Measurements from ENCODE around the gene OS9. TPM values are rescaled to one million over a fixed set of nuclear protein-coding genes. Genes with fewer than 3 reads are reported as not detected.

The OS9 gene
- total RNA-seq, 1 donor from 2014 or later = 263 TPM

DNA sequence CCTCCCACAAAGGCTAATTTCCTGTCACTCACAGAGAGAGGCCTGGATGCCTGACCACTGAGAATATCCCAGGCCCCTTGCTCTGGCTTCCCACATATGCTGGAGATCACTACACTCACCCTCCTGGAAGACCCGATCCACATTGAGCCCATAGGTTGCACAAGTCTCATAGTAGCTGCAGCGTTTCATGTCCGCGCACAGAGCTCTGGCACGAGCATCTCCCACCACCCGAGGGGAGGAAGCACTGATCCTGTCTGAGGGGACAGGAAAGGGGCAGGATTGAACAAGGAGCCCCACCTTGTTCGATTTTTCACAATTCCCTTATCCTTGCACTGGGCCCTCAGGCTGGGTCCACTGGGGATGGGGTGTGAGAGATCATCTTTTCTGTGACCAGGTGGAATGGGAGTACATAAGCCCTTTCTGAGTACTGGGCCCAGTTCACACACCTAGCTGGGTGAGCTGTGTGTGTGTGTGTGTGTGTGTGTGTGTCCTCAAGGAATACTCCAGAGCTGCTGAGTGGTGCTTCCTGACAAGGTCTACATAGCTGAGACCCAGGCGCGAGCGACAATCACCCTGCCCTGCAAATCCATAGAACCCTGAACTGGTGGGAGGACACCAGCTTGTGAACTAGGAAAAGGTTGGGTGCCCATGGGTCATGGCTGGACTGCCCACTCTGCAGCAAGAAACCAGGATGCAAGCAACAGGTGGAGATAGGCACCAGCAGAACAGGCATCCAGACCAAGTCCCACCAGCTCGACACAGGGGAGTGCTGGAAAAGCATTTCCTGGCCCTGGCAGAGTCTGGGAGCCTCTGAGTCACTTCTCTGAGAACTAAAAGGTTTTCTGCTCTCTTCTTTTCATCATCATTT, 39.0 kb downstream of the OS9 start:
- H3K27me3 ChIP-seq = peaks cover 35% of the 10 kb centered on the region
- H3K9me3 ChIP-seq = no peaks in the 10 kb centered on the region
- intact Hi-C loops (cut with DNase I) = no loop called here
- H3K4me1 ChIP-seq = no peaks in the 10 kb centered on the region
- DNase-seq (no peak), ATAC-seq (no peak)
- H3K27ac ChIP-seq = no peak overlapping the region
- no peaks in the 10 kb centered on the region for H3K36me3 ChIP-seq
- H3K4me3 ChIP-seq = no peak overlapping the region
- TF ChIP-seq, protein P1, sequence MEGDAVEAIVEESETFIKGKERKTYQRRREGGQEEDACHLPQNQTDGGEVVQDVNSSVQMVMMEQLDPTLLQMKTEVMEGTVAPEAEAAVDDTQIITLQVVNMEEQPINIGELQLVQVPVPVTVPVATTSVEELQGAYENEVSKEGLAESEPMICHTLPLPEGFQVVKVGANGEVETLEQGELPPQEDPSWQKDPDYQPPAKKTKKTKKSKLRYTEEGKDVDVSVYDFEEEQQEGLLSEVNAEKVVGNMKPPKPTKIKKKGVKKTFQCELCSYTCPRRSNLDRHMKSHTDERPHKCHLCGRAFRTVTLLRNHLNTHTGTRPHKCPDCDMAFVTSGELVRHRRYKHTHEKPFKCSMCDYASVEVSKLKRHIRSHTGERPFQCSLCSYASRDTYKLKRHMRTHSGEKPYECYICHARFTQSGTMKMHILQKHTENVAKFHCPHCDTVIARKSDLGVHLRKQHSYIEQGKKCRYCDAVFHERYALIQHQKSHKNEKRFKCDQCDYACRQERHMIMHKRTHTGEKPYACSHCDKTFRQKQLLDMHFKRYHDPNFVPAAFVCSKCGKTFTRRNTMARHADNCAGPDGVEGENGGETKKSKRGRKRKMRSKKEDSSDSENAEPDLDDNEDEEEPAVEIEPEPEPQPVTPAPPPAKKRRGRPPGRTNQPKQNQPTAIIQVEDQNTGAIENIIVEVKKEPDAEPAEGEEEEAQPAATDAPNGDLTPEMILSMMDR (IDR thresholded peaks at IDR 0.05) = no peak

DNA sequence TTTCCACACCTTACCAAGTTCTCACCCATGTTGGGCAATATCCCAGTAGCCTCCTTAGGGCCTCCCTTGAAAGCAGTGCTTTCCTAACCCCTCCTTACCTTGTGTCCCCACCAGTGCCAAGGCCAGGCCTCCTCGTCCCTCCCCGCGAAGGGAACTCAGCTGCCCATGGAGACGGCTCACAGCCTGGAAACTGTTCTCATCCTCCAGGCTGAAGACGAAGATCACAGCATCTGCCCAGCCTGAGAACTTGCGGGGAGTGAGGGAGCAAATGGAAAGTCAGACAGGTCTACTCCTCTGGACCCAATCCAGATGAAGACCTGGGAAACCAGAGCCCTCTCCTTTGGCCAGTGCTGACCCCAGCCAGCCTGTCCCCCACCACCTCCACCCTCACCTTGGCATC, 40.0 kb downstream of the OS9 start:
- H3K27me3 ChIP-seq = peaks cover 42% of the 10 kb centered on the region
- no peaks in the 10 kb centered on the region for H3K4me1 ChIP-seq
- H3K9me3 ChIP-seq = no peaks in the 10 kb centered on the region
- H3K4me3 ChIP-seq = no peak overlapping the region
- ATAC-seq = no peak
- DNase-seq = no peak
- H3K27ac ChIP-seq = no peak overlapping the region
- intact Hi-C loops (cut with DNase I) = no loop called here
- no peaks in the 10 kb centered on the region for H3K36me3 ChIP-seq
- TF ChIP-seq, protein P1 (IDR thresholded peaks at IDR 0.05) = no peak

DNA sequence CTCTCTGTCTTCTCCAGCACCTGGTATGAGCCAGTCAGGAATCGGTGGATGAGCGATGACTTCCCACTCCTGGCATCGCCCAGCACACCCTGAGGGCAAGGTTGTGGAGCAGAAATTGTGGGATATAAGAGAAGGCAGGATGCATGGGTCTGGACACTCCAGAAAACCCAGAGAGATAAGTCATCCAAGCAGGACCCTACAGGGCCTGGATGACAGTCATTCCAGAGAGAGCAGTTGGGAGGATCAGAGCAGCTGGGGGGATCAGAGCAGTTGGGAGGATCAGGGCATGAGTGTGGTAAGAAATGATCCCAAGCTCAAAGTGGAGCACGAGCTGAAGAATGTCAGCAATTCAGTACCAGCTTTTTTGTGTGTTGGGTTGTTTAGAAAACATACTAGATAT, 40.7 kb downstream of the OS9 start:
- TF ChIP-seq, protein P1 (IDR thresholded peaks at IDR 0.05) = no peak
- intact Hi-C loops (cut with DNase I) = no loop called here
- Histone ChIP-seq H3K36me3 (no peaks in the 10 kb centered on the region), H3K9me3 (no peaks in the 10 kb centered on the region), H3K27me3 (peaks cover 48% of the 10 kb centered on the region), H3K4me3 (no peak overlapping the region), H3K27ac (no peak overlapping the region), H3K4me1 (no peaks in the 10 kb centered on the region)
- ATAC-seq (no peak), DNase-seq (no peak)

DNA sequence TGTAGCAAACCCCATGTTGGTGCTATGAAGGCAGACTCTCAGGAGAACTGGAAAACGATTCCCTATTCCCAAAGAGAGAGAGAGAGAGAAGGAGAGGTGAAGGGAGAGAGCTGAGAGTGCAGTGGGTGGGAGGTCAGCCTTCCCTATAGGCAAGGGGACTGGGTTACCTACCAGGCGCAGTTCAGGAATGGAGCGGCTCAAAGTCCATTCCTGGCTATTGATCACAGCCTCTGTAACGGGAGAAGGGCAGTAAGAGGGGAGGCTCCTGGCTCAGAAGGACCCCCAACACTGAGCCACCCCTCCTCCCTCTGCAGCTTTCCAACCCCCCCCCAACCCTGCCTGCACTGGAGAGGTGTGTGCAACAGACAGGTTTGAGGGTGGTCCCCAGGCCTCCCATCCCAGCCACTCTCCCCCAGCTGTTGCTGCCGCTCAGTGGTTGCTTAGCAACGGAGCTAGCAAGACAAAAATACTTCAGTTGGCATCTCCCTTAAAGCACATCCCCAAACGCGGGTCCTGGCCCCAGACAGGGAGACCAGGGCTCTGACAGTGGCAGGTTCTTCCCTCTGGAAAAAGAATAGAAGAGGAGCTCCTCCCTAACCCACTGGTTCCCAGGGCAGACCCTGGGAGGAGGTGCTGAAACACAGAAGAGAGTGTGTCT, 41.4 kb downstream of the OS9 start:
- Histone ChIP-seq H3K9me3 (no peaks in the 10 kb centered on the region), H3K4me3 (no peak overlapping the region), H3K4me1 (no peaks in the 10 kb centered on the region), H3K27me3 (peaks cover 56% of the 10 kb centered on the region), H3K27ac (no peak overlapping the region), H3K36me3 (no peaks in the 10 kb centered on the region)
- ATAC-seq (no peak), DNase-seq (no peak)
- TF ChIP-seq, protein P1 (IDR thresholded peaks at IDR 0.05) = no peak
- intact Hi-C loops (cut with DNase I) = no loop called here

DNA sequence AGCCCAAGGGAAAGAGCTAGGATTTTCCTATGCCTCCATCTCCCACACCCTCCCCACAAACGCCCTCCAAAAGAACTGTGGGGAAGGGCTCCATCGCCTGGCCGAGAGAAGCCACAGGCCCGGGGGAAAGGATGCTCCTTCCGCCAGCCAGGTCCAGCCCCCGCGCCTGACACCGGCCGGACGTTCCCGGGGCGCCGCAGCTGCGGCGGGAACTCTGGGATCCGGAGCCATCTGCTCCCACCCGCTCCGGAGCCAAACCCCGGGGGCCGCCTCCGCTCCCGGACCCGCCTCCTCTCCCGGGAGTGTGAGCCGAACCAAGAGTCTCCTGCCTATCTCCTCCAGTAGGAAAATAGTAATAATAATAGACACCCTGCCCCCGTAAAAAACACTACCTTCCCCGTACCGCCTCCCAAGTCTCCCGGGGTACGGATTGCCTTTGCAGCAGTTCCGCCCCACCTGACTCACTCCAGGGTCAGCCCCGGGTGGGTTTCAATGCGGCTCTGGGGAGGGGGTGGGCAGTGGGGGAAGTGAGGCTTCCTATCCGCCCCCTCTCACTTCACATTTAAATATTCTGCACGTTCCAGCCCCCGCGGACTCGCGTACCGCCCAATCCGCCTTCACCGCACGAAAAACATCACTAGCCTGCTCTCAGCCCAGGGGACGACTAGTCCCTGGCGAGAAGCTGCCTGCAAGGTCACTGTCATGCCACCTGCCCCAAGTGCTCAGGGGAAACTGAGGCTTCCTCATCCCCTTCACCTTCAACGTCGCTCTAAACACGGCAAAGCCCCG, 42.2 kb downstream of the OS9 start:
- no peak overlapping the region for H3K4me3 ChIP-seq

More for the DNA sequence above, 42.2 kb downstream of the OS9 start:
- intact Hi-C loops (cut with DNase I) = no loop called here
- H3K27ac ChIP-seq = no peak overlapping the region
- ATAC-seq (no peak), DNase-seq (no peak)
- peaks cover 61% of the 10 kb centered on the region for H3K27me3 ChIP-seq
- TF ChIP-seq, protein P1 (IDR thresholded peaks at IDR 0.05) = peak; percentile 12
- no peaks in the 10 kb centered on the region for H3K4me1 ChIP-seq
- no peaks in the 10 kb centered on the region for H3K9me3 ChIP-seq
- no peaks in the 10 kb centered on the region for H3K36me3 ChIP-seq
